Germinal center (tissue), 1 donor: ENCODE data around the gene RAB20.
"Not testable (repeated sequence)": the region's sequence is repeated elsewhere in the genome, so short reads cannot be mapped to it uniquely, and the experiment has no call there.

Experiments used
- DNase-seq: peaks from one replicate; pipeline ENCODE4 v3.0.0; 2012; ENCODE audit warnings: mixed read lengths, low spot score

The RAB20 gene

GRCh38 chr13:110554946-110555345, 6.6 kb downstream of the RAB20 start:
- DNase-seq: no peak

GRCh38 chr13:110554227-110554836, 7.2 kb downstream of the RAB20 start:
- DNase-seq: no peak

GRCh38 chr13:110553417-110553816, 8.1 kb downstream of the RAB20 start:
- no peak for DNase-seq

GRCh38 chr13:110552767-110553166, 8.8 kb downstream of the RAB20 start:
- no peak for DNase-seq

- DNase-seq: no peak
Measured at GRCh38 chr13:110551284-110551683, 10.2 kb downstream of the RAB20 start.

- no peak for DNase-seq
Measured at GRCh38 chr13:110549795-110550160, 11.7 kb downstream of the RAB20 start.

- no peak for DNase-seq
Measured at GRCh38 chr13:110548891-110549794, 12.4 kb downstream of the RAB20 start.

GRCh38 chr13:110546926-110547325, 14.6 kb downstream of the RAB20 start:
- no peak for DNase-seq

GRCh38 chr13:110546378-110546777, 15.1 kb downstream of the RAB20 start:
- DNase-seq: no peak

- DNase-seq: no peak
Measured at GRCh38 chr13:110542169-110542796, 19.2 kb downstream of the RAB20 start.

- DNase-seq: no peak
Measured at GRCh38 chr13:110541526-110541920, 20.0 kb downstream of the RAB20 start.

GRCh38 chr13:110540871-110541525, 20.5 kb downstream of the RAB20 start:
- no peak for DNase-seq

- DNase-seq: no peak
Measured at GRCh38 chr13:110539894-110540293, 21.6 kb downstream of the RAB20 start.

- no peak for DNase-seq
Measured at GRCh38 chr13:110538632-110539031, 22.9 kb downstream of the RAB20 start.

GRCh38 chr13:110536006-110536693, 25.4 kb downstream of the RAB20 start:
- DNase-seq: no peak

GRCh38 chr13:110535526-110535925, 26.0 kb downstream of the RAB20 start:
- DNase-seq: no peak

GRCh38 chr13:110533771-110534670, 27.5 kb downstream of the RAB20 start:
- DNase-seq: no peak

GRCh38 chr13:110532258-110532657, 29.3 kb downstream of the RAB20 start:
- not testable (repeated sequence) for DNase-seq

GRCh38 chr13:110531671-110532083, 29.8 kb downstream of the RAB20 start:
- DNase-seq: no peak

GRCh38 chr13:110531100-110531499, 30.4 kb downstream of the RAB20 start:
- no peak for DNase-seq
